ENCODE results near the gene THAP7. TPM values are rescaled to one million over a fixed set of nuclear protein-coding genes. Genes with fewer than 3 reads are reported as not detected.

THAP7 gene
- total RNA-seq, 1 experiment from 2014 or later = 24.6 TPM

GRCh38 chr22:20991252-20992055 lies 10.5 kb downstream of the THAP7 start:
- H2BK5ac ChIP-seq (ENCODE audit: insufficient read length, low read length) = no peak overlapping the region
- H2BK120ac ChIP-seq (ENCODE audit: low read depth, low read length, poor library complexity, severe bottlenecking) = no peak overlapping the region
- no peak overlapping the region for H2BK20ac ChIP-seq (ENCODE audit: low read depth, low read length, poor library complexity, severe bottlenecking)
- H3K27ac Mint-ChIP-seq = no peak overlapping the region
- no peak overlapping the region for H3K14ac ChIP-seq (ENCODE audit: insufficient read depth, low read length)
- H3K79me2 ChIP-seq (ENCODE audit: insufficient read depth, low read length) = no peaks in the 10 kb centered on the region
- peaks cover 2 to 32% (median 15%) of the 10 kb centered on the region in 3 experiments for H3K36me3 Mint-ChIP-seq (ENCODE audit: insufficient read depth in 1 of 3, low read depth in 3 of 3)
- no peak overlapping the region for H3K18ac ChIP-seq (ENCODE audit: insufficient read length, low read depth, low read length)
- H4K91ac ChIP-seq (ENCODE audit: insufficient read length, low read depth, low read length) = no peak overlapping the region
- 0 out of 4 replicates have a peak, but pooled peaks cover 0 to 2% of the 10 kb centered on the region in 2 experiments for H3K4me1 Mint-ChIP-seq
- no peaks in the 10 kb centered on the region for H3K27me3 ChIP-seq (ENCODE audit: insufficient read depth, low read length)
- no peaks in the 10 kb centered on the region for H3K79me1 ChIP-seq (ENCODE audit: insufficient read depth, low read depth, low read length, poor library complexity, severe bottlenecking)
- H3K27me3 Mint-ChIP-seq (ENCODE audit: low read depth) = no peaks in the 10 kb centered on the region
- H2AFZ ChIP-seq (ENCODE audit: low read length) = no peak overlapping the region
- H3K9ac ChIP-seq (ENCODE audit: extremely low read depth, insufficient read length, low read length) = no peak overlapping the region
- H3K4ac ChIP-seq (ENCODE audit: low read depth, low read length) = no peak overlapping the region
- H3K4me3 Mint-ChIP-seq = no peak overlapping the region
- no CpG with 5 or more reads among the region's 24 CpGs for WGBS (ENCODE audit: extremely low coverage, insufficient read length, low lambda C conversion rate)
- no peak overlapping the region for H4K5ac ChIP-seq (ENCODE audit: insufficient read length, low read depth, low read length)
- DNase-seq = no peak
- no peak overlapping the region for H3K56ac ChIP-seq (ENCODE audit: insufficient read length, low read depth, low read length)
- H4K20me1 ChIP-seq (ENCODE audit: control insufficient read depth, insufficient read depth, insufficient read length) = no peaks in the 10 kb centered on the region
- H2BK12ac ChIP-seq (ENCODE audit: insufficient read length, low read depth, low read length) = no peak overlapping the region
- no peak overlapping the region for H2BK15ac ChIP-seq (ENCODE audit: low read depth, low read length)
- H3K4me2 ChIP-seq (ENCODE audit: insufficient read depth, insufficient read length, low read length) = no peak overlapping the region
- no peak overlapping the region for H3K27ac ChIP-seq (ENCODE audit: insufficient read length, low read depth, low read length)
- no peaks in the 10 kb centered on the region for H3K9me3 Mint-ChIP-seq
- H3K23me2 ChIP-seq (ENCODE audit: insufficient read length, low read depth, low read length, poor library complexity, severe bottlenecking) = no peaks in the 10 kb centered on the region
- H4K8ac ChIP-seq (replicated peaks; ENCODE audit: insufficient read length, low read depth, low read length) = no peak overlapping the region
- no peak overlapping the region for H2AK5ac ChIP-seq (ENCODE audit: insufficient read length, low read length)
- no peak overlapping the region for H3K23ac ChIP-seq (ENCODE audit: insufficient read length, low read depth, low read length)
- H3K9me3 ChIP-seq (ENCODE audit: control insufficient read depth, low read depth, low read length) = no peaks in the 10 kb centered on the region
- TF ChIP-seq, protein P1, sequence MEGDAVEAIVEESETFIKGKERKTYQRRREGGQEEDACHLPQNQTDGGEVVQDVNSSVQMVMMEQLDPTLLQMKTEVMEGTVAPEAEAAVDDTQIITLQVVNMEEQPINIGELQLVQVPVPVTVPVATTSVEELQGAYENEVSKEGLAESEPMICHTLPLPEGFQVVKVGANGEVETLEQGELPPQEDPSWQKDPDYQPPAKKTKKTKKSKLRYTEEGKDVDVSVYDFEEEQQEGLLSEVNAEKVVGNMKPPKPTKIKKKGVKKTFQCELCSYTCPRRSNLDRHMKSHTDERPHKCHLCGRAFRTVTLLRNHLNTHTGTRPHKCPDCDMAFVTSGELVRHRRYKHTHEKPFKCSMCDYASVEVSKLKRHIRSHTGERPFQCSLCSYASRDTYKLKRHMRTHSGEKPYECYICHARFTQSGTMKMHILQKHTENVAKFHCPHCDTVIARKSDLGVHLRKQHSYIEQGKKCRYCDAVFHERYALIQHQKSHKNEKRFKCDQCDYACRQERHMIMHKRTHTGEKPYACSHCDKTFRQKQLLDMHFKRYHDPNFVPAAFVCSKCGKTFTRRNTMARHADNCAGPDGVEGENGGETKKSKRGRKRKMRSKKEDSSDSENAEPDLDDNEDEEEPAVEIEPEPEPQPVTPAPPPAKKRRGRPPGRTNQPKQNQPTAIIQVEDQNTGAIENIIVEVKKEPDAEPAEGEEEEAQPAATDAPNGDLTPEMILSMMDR (conservative IDR thresholded peaks at IDR 0.05) = no peak
- H3T11ph ChIP-seq (ENCODE audit: low read length) = no peak overlapping the region
- no peaks in the 10 kb centered on the region for H3K4me1 ChIP-seq (ENCODE audit: insufficient read depth, low read length)

Data from H9 (cell line).